ENCODE measurements around the gene NEIL3.

DNA sequence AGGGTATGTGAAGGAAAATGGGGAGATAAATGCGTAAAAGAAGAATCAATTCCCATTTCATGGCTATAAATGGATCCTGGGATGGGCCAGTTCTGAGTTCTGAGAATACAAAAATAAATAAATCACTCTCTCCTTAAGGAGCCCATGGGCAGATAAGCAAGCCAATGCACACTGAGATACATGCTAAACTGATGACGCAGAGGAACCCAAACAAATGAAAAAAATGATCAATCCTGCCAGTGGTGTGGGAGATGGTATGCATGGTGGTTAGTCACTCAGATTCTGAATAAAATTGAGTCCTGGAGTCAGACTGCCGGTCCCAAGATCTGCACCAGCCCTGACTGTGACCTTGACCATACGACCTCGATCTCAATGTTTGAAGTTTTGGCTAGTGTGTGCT lies 59.7 kb downstream of the NEIL3 start:
- no peak for TF ChIP-seq TAF1 (IDR thresholded peaks at IDR 0.05; ENCODE audit: borderline replicate concordance, low read depth, low read length)
- no peak for TF ChIP-seq POLR2A (IDR thresholded peaks at IDR 0.05; ENCODE audit: low read depth, low read length)
- no peak for TF ChIP-seq POLR2AphosphoS5 (IDR thresholded peaks at IDR 0.05; ENCODE audit: low read depth, low read length)
